HG03457 (cell line): ENCODE results near the gene PHF13.

Experiments used
- ATAC-seq: cut with Tn5 transposase; IDR thresholded peaks from one replicate; pipeline ENCODE4 v1.9.1; 2021; ENCODE audit warnings: moderate number of reproducible peaks; ENCODE audit not compliant: unreplicated experiment

Gene PHF13

GRCh38 chr1:6613361-6614018, at the start of gene PHF13:
PHF13 (plus strand) TSS chr1:6613731; CDS start chr1:6614067, 336 bp downstream.
- peak; percentile 90 for ATAC-seq

GRCh38 chr1:6569033-6569432, 44.5 kb upstream of the PHF13 start:
- no peak for ATAC-seq

GRCh38 chr1:6570100-6570499, 43.4 kb upstream of the PHF13 start:
- no peak for ATAC-seq

GRCh38 chr1:6570987-6571386, 42.5 kb upstream of the PHF13 start:
- no peak for ATAC-seq

- no peak for ATAC-seq
Measured at GRCh38 chr1:6572653-6573383, 40.7 kb upstream of the PHF13 start.

- no peak for ATAC-seq
Measured at GRCh38 chr1:6574025-6574620, 39.4 kb upstream of the PHF13 start.

GRCh38 chr1:6574818-6575217, 38.7 kb upstream of the PHF13 start:
- ATAC-seq = no peak

- no peak for ATAC-seq
Measured at GRCh38 chr1:6577831-6578525, 35.6 kb upstream of the PHF13 start.

GRCh38 chr1:6578624-6579373, 34.7 kb upstream of the PHF13 start:
- no peak for ATAC-seq

GRCh38 chr1:6579374-6580118, 34.0 kb upstream of the PHF13 start, which contains the start of gene ZBTB48:
ZBTB48 (plus strand) TSS chr1:6579994; CDS start chr1:6580610, 616 bp downstream.
- ATAC-seq = peak; percentile 96

- ATAC-seq = no peak
Measured at GRCh38 chr1:6580119-6580592, 33.4 kb upstream of the PHF13 start.

GRCh38 chr1:6580593-6581409, 32.7 kb upstream of the PHF13 start:
- no peak for ATAC-seq

GRCh38 chr1:6581561-6582305, 31.8 kb upstream of the PHF13 start:
- ATAC-seq = no peak

GRCh38 chr1:6582370-6582769, 31.2 kb upstream of the PHF13 start:
- ATAC-seq = no peak

GRCh38 chr1:6584126-6585080, 29.1 kb upstream of the PHF13 start:
- no peak for ATAC-seq

- no peak for ATAC-seq
Measured at GRCh38 chr1:6585081-6585722, 28.3 kb upstream of the PHF13 start.

GRCh38 chr1:6585841-6586240, 27.7 kb upstream of the PHF13 start:
- ATAC-seq = no peak
